ENCODE data around the gene STT3A.

STT3A gene

GRCh38 chr11:125663910-125664309, 71.3 kb downstream of the STT3A start:
- no peak for DNase-seq (ENCODE audit: low spot score)

DNA sequence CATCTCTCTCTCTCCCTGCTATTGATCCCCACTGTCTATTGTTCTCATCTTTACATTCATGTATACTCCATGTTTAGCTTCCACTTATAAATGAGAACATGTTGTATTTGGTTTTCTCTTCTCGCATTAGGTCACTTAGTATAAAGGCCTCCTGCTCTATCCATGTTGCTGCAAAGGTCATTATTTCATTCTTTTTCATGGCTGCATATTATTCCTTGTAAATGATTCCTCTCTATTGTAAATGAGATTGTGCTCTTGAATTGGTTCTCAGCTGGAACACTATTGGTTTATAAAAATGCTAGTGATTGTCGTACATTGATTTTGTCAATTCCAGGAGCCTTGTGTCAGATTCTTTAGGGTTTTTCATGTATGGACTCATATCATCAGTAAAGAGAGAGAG, 74.5 kb downstream of the STT3A start:
- no peak for DNase-seq (ENCODE audit: low spot score)

DNA sequence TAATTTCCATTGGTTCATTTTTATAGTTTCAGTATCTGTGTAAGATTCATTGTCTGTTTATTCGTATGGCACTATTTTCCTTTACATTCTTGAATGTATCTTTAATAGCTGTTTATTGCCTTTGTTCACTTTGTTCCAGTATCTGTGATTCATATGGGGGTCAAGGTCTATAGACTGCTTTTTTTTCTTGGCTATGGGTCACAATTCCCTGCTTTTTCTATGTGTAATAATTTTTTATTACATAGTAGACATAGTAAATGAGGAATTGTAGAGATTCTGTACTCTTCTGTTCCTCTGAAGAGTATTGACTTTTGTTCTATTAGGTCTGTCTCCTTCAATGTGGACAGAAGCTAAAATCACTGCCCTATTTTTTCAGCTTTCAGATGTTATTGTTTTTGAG, 77.5 kb downstream of the STT3A start:
- DNase-seq (ENCODE audit: low spot score), result no peak

GRCh38 chr11:125671561-125671960, 78.9 kb downstream of the STT3A start:
- no peak for DNase-seq (ENCODE audit: low spot score)
